ENCODE results near the gene EFHC1.

EFHC1 gene

DNA sequence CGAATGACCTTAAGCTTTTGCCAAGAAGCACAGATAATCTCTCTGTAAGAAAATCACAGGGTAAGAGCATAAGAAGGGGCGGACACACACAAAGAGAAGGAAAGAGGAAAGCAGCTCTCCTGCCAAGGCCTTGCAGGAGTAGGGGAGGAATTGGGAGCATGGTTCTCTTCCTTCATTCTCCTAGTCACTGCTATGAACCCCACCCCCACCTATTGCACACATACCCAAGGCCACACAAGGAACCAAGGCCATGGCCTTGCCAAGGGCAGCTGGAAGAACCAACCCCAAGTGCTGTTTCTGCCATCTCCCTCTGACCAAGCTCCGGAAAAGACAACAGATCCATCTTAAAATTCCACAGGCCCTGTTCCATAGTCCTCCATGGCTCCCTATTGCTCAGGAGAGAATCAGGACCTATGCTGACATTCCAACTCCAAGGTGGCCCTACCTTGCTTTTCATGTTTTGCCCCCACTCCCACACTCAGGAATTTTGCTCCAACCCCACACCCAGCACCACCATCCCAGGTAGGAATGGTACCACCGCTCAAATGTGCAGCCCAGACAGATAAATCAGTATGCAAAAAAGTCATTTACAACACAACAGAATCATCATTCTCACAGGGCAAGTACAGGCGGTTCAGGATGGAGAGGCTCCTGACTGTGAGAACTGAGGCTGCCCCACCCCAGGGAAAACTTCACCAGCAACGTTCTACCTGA, 125.4 kb downstream of the EFHC1 start:
- no peak overlapping the region for H3K4me3 ChIP-seq (replicated peaks; ENCODE audit: low read depth, low read length)
- TF ChIP-seq, protein P1, sequence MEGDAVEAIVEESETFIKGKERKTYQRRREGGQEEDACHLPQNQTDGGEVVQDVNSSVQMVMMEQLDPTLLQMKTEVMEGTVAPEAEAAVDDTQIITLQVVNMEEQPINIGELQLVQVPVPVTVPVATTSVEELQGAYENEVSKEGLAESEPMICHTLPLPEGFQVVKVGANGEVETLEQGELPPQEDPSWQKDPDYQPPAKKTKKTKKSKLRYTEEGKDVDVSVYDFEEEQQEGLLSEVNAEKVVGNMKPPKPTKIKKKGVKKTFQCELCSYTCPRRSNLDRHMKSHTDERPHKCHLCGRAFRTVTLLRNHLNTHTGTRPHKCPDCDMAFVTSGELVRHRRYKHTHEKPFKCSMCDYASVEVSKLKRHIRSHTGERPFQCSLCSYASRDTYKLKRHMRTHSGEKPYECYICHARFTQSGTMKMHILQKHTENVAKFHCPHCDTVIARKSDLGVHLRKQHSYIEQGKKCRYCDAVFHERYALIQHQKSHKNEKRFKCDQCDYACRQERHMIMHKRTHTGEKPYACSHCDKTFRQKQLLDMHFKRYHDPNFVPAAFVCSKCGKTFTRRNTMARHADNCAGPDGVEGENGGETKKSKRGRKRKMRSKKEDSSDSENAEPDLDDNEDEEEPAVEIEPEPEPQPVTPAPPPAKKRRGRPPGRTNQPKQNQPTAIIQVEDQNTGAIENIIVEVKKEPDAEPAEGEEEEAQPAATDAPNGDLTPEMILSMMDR (IDR thresholded peaks at IDR 0.05; ENCODE audit: low read depth, low read length, missing control alignments): no peak
- DNase-seq (ENCODE audit: extremely low read depth, low read depth): no peak

DNA sequence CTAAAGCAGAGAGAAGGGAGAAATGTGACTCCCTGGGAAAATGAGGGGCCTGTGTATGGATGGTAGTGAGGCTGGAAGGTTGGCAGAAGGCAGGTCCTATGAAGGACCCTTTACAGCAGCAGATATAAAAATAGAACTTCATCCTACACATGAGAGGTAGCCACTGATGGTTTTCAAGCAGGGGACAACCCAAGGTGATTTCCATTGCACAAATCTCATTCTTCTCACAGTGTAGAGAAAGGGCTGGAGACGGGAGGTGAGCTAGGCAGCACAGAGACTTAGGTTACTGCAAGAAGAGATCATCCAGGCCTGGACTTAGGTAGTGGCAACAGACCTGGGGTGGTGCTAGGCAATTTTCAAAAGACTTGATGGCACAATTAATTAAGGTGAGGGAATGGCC, 126.0 kb downstream of the EFHC1 start:
- H3K4me3 ChIP-seq (replicated peaks; ENCODE audit: low read depth, low read length): no peak overlapping the region
- DNase-seq (ENCODE audit: extremely low read depth, low read depth): no peak
- TF ChIP-seq, protein P1 (IDR thresholded peaks at IDR 0.05; ENCODE audit: low read depth, low read length, missing control alignments): no peak

DNA sequence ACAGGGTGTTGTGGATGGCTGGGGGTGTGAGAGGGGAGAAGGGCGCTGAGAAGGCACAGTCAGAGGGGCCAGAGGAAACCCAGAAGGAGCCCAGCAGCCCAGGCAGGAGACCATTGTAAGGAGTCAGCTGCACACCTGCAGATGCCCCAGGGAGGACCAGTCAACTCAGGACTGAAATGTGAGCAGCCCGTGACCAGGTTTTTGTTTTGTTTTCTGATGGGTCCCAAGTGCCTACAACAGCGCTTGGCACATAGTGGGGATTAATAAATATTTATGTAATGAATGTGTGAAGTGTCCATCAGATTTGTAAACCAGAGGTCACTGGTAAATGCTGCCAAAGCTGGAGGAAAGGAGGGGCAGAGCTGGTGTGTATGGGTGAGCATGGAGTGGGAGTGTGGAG, 126.5 kb downstream of the EFHC1 start:
- TF ChIP-seq, protein P1 (IDR thresholded peaks at IDR 0.05; ENCODE audit: low read depth, low read length, missing control alignments): no peak
- no peak overlapping the region for H3K4me3 ChIP-seq (replicated peaks; ENCODE audit: low read depth, low read length)
- DNase-seq (ENCODE audit: extremely low read depth, low read depth): no peak

DNA sequence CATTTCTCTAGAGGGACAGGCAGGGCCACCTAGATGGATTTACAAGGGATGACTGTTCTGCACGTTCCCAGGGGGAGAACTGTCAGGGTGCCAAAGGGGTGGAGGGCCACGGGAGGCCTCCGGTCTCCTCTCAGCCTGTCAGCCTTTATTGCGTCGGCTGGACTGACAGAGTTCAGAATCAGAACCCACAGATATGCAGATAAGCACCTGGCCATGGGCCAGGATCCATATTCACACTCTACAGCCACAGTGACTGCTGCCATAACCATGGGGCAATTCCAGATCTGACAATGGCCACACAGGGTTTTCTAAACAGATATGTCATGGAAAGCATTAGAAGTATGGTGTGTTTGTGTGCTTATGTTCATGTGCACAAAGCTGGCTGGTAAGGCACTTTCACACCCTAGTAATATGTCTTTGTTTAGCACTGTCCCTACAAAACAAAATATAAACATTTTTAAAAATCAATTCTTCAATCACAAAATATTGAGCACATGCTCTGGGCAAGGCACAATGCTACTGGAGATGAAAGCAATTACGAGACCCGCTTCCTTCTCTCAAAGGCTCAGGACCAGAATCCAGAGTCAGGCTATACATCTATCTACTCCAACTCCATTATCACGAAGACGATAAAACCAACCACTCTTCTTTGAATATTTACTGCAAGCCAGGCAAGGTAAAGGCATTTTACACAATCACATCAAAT, 127.7 kb downstream of the EFHC1 start:
- no peak overlapping the region for H3K4me3 ChIP-seq (replicated peaks; ENCODE audit: low read depth, low read length)
- DNase-seq (ENCODE audit: extremely low read depth, low read depth): no peak
- TF ChIP-seq, protein P1 (IDR thresholded peaks at IDR 0.05; ENCODE audit: low read depth, low read length, missing control alignments): no peak

DNA sequence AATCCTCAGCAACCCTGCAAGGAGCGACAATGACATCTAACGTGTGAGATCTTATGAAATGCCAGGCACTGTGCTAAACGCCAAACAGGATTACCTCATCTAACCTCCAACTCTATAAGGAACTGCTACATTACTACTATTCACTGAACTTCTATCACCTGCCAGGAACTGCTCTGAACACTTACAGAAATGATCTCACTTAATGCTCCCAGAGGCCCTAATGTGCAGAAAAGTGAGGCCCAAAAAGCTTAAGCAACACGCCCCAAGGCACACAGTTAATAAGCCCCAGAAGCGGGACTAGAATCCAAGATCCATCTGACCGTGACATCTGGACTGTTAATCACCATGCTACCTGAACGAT, 128.2 kb downstream of the EFHC1 start:
- TF ChIP-seq, protein P1 (IDR thresholded peaks at IDR 0.05; ENCODE audit: low read depth, low read length, missing control alignments): no peak
- no peak for DNase-seq (ENCODE audit: extremely low read depth, low read depth)
- H3K4me3 ChIP-seq (replicated peaks; ENCODE audit: low read depth, low read length): no peak overlapping the region

DNA sequence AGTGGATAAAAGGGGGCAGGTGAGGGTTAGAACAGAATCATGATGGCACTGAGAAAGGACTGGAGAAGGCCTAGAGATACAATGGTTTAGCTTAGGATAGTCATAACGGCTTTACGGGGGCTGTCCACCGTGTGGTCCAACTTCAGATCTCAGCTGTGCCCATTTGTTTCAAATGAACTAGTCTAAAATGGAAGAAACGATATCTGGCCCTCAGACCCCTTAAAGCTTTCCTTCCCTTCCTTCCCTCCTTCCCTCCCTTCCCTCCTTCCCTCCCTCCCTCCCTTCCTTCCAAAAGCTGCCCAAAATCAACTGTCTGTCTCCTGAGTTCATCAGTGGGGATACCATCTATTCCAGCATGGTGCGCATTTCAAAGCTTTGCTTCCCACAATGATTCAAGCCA, 128.9 kb downstream of the EFHC1 start:
- TF ChIP-seq, protein P1 (IDR thresholded peaks at IDR 0.05; ENCODE audit: low read depth, low read length, missing control alignments): no peak
- no peak for DNase-seq (ENCODE audit: extremely low read depth, low read depth)
- no peak overlapping the region for H3K4me3 ChIP-seq (replicated peaks; ENCODE audit: low read depth, low read length)

Data from HFF-Myc (cell line).